NCI-H1048 (cell line): ENCODE results near the gene AKAP9.
"Not testable (repeated sequence)": the region's sequence is repeated elsewhere in the genome, so short reads cannot be mapped to it uniquely, and the experiment has no call there.

Experiments used
- DNase-seq: peaks from one replicate; lab custom pipeline; 2025; lab: John Stamatoyannopoulos, UW

The AKAP9 gene

DNA sequence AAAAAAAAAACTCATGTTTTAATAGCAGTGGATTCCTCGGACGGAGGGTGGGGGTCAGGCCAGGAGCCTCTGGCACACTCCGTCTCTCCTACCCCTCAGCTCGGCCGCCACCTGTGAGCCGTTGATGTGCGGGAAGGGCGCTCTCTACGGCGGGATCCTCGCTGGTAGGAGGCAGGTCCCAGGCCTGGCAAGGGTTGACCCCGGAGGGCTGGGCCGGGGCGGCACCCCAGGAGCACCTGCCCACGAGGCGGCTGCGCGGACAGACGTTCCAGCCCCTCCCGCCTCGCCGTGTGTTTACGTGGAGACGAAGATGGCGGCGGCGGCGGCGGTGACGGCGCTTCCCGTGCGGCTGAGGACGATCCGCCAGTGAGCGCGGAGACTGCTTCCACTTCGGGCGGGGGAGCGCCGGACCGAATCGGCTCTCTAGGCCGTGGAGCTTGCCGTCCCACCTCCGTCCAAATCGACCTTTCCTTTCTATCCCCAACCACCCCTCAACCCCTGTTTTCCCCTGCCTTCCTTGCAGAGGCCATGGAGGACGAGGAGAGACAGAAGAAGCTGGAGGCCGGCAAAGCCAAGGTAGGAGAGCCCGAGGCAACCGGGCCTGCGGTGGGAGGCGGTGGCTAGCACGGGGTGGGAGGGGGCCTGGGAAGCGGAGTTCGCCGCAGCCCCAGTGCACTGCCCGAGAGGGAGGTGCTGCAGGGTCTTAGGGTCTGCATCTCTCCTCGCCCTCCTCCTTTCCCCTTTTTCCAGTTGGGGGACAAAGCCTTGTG, at the start of gene AKAP9:
TSS of gene AKAP9 (plus strand) at position 291 of the 770 bp plus-strand sequence. CDS start at position 529, 238 bp downstream.
- peak; percentile 68 for DNase-seq

DNA sequence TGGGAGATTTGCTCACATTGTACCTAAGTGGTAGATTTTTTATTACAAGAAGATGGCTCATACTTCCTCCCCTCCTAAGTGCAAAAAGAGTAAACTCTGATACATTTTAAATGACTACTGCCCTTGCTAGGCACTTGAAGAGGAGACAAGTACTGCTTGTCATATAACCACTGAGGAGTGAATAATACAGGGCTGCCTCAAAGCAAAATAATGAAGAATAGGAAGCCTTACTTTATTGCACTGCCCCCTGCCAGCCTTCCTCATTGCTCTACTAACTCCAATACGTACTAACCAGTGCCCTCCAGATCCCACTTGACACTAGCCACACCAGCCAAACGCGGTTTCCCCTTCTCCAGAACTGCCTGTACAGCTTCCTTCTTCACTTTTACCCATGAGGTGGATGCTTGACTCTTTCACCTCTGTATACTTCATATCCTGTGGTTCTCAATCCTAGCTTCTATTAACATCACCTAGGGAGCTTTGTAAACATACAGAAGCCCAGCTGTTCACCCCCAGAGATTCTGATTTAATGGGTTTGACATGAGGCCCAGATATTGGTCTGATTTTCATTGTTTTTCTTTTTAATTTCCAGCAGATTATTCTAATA, 48.5 kb upstream of the AKAP9 start:
- no peak for DNase-seq

DNA sequence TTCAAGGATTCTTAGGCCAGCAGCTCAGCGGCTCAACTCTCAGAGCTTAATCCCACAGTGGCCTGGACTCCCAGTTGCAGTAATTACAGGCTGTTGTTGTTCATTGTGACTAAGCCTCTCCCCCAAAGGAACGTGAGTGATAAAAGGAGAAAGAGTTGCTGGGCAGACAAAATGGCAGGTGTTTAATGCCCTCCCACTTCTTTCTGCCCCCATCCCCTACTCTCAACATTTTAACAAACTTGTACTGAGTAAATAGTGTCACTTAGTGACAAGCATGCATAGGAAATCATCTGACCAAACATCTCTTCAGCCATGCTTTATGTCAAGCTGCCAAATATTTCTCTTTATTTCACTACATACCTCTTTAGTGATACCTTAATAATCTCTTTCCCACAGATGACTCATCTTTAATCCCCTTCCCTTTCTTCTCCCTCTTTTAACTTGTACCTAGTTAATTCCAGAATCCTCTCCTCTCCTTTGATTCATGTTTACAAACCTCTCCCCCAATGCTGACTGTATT, 47.8 kb upstream of the AKAP9 start:
- DNase-seq: no peak

DNA sequence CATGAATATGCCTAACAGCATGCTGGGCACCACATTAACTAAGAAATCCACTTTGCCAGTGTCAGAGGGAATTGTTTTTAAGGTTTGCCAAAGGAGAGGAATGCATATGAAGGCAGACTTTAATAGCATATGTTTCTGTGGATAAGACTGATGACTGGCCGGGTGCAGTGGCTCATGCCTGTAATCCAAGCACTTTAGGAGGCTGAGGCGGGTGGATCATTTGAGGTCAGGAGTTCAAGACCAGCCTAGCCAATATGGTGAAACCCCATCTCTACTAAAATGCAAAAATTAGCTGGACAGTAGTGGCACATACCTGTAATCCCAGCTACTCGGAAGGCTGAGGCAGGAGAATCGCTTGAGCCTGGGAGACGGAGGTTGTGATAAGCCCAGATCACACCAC, 47.0 kb upstream of the AKAP9 start:
- not testable (repeated sequence) for DNase-seq

DNA sequence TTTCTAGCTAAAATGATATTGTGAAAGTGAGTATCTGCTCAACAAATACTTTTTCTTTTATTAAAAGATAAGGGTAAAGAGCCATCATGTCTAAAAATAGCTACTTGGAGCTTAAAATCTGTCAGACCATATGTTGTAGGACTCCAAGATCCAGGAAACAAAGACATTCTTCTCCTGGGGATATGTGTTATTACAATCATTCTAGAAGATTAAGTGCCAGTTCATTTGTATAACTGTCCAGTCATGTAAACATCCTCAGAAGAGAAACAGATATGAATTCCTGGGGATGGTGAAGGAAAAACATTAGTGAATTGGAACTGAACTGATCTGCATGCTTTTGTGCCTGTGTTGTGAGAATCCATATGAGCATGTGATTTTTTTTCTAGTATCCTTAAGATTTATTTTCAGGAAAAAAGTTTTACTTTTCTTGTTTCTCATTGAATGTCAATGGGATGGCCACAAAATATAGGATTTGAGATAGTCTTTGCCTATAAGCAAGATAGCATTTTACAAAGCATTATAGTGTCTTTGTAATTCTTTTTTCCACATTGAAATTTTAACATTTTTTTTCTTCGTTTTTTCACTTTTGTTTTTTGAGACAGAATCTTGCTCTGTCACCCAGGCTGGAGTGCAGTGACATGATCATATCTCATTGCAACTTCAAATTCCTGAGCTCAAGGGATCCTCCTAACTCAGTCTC, 45.7 kb upstream of the AKAP9 start:
- no peak for DNase-seq

DNA sequence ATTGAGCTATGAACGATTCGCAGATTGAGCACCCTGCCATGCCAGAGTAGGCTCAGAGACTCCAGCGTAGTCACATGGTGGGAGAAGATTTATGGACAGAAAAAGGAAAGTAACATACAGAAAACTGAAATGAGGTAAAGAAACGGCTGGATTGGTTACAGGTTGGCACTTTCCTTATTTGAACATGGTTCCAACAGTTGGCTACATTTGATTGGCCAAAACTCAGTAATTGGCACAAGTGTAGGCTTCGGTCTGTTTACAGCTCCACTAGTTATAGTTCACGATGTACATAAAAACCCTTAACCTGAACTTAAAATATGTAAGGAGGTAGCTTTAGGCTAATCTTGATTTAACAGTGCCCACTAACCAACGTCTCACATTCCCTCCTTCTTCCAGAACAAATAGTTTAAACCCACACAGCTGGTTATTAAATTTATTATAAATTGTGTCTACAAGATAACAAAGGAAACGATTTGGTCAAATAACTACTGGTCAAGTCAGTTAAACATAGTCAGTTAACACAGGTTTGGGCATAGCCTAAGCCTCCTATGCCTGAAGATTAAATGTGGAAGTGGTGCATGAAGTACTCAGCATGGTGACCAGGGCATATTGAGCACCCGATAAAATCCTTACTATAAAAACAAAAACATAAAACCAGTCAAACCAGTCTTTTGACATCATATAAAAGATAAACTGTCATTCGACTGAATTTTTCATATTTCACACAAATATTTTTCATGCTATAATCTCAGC, 42.2 kb upstream of the AKAP9 start:
- no peak for DNase-seq

DNA sequence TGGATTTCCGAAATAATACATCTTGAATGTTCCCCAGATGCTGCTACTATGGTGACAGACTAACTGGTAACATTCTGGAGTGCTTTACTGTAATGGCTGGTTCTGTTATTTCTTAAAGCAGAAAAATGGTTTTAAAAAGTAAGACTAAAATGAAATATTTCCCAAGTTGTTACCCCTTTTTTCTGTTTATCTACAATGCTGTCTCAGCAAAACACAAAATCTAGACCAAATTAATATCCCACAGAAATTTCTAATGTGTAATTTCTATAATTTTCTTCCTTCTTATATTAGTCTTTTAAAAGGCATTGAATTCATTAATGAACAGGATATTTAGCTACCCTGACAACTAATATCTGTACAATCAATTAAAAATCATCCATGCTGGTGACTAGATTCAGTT, 41.1 kb upstream of the AKAP9 start:
- no peak for DNase-seq

DNA sequence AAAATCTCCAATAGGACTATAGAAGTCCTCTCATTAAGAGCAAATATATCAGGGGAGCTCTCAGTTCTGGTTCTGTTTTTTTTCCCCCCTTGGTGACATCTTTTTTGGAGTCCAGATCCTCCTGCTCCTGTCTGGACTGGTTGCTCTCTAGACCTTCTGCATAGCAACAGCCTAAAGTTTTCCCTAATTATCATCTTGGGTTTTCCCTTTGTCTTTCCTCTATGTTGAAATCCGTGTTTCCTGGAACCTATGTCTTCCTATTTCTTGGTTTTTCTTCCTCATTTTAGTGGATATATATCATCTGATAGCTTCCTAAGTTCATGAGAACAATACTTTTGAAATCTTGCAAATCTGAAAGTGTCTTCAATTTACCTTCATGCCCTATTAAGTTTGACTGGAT, 30.5 kb upstream of the AKAP9 start:
- no peak for DNase-seq

DNA sequence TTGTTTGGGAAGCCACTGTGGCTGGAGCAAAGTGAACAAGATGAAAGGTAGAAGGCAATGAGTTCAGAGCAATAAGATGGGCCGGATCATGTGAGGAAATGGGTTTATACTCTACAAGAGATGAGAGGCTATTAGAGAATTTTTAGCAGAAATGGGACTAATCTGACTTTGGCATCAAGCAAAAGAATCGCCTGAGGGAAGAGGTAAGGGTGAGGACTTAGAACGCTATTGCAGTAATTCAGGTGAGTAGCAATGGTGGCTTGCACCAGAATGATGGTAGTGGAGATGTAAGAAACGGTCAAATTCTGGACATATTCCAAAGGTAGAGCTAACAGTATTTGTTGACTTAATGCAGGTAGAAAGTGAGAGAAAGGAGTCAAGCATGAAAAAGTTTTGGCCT, 29.5 kb upstream of the AKAP9 start:
- DNase-seq: no peak

DNA sequence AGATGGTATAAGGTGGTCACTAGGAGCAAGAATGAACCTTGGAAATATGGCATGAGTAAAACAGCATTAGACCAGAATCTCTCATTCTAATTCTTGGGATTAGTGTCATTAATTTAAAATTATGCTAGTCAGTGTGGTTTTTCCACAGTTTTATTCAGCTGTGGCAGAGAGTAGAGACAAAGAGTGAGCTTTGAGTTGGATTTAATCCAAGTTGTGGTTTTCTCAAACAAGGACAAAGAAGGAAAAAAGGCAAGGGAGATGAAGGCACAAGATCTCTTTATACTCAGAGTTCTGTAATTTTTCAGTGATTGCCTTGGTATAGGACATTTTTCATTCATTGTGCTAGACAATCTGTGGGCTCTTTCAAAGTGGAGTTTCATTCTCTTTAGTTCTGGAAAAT, 28.2 kb upstream of the AKAP9 start:
- DNase-seq: no peak

DNA sequence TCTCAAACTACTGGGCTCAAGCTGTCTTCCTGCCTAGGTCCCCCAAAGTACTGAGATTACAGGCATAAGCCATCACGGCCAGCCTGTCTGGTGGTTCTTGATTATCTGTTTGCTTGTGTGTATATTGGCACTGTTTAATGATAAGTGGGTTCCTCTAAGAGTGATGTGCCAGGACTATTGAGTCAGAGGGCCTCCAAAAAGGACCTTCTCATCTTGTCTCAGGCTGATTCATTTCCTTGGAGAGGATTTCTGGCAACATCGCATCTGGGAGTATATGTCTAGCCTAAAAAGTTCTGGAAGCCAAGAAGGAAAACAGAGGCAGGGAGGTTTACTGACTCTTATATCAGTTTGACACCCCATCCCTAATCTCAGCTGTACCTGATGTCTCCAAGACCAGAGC, 27.1 kb upstream of the AKAP9 start:
- no peak for DNase-seq

DNA sequence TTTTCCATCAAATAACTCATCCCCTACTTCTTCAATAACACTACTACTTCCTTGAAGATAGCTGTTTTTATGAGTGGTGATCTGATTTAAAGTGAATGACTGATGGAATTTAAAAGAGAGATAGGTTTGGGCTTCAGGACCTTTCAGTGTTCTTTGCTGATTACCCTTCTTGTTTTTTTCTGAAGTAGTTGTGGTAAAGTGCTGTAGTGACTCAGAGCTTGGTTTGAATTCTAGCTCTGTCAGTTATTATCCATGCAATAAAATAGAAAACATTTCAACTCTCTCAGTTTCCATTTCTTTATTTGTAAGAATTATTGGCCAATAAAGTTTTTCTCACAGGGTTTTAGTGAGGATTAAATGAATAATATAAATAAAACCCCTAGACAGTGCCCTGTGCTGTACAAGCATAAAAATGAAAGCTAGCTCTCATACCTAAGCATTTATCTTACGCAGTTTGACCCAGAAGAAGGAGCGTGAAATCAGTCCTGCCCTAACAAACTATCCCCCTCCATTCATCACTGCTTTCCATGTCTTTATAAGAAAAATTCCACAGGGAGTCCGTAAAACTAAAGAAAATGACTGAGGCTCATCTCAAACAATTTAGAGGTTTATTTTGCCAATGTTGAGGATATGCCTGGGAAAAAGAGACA, 25.1 kb upstream of the AKAP9 start:
- no peak for DNase-seq

DNA sequence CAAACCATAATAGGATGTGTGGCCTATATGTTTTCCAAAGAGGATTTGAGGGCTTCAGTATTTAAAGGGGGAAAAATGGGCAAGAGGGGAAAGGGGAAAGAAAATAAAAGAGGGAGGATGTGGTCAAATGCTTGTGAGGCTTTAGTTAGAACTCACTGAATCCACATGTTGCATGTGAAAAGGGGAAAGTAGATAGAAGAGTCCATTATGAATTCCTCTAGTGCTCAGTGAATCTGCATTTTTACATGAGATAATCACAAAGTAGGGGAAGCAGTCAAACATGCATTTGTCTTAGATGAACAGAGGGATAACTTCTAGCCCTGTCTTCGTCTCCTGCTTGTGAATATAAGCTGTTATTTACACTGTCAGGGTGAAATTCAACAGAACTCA, 24.6 kb upstream of the AKAP9 start:
- DNase-seq: no peak

DNA sequence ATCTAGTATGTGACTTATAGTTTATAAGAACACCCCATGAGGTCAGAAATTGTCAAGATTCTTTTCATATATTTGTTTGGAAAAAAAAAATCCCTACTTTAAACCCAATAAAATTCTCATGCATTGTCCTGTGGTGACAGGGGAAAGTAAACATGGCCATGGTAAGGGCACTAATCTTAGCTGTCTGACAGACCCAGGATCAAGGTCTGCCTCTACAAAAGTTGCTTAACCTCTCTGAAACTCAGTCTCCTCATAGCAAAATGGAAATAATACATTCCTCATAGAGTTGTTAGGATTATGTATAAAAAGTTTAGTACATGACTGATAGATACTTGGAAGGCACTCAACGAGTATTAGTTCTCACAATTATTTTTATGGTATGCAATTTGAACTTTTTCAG, 22.3 kb upstream of the AKAP9 start:
- no peak for DNase-seq

DNA sequence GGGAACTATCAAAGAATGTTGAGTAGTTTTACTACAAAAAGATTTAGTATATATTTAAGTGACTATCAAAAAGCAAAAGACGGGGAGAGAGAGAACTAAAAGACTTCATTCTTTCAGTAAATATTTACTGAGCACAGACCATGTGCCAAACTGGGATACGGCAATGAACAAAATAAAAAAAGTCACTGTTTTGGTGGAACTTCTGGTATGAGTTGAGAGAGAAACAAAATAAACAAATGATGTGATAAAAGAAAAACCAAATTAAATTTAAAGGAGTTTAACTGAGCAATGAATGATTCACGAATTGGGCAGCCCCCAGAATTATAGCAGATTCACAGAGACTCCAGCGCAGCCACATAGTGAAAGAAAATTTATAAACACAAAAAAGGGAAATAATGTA, 17.8 kb upstream of the AKAP9 start:
- DNase-seq: no peak

DNA sequence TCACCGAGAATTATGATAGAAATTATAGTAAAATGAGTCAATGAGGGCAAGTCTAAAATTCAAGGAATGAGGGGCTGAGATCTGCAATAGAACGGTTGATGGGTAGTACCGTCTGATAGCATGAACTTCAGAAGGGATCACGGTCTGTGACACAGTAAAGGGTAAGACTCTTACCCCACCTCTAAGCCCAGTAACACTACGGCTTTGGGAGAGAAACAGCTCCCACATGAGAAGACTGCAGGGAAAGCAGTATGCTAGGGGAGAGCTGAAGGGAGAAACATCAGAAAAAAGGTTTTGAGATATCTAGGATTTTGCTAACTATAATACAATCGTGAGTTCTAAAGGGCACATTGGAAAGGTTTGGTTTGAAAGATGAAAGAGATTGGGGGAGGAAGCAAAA, 12.8 kb upstream of the AKAP9 start:
- DNase-seq: no peak

DNA sequence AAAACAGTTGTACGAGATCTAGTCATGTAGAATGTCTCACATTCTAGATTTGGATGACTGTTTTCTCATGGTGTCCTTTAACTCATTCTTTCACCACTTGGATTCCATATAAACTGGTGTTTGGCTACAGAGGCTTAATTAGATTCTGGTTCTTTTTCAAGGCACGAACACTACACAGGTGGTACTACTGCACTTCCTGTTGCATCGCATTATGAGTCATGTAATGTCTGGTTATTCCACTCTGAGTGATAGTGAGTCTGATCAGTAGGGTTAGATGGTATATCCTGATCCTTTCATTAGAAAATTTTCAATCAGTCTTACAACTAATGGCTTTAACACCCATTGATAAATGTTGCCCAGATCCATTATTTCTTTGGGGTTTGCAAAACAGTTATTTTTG, 11.2 kb upstream of the AKAP9 start:
- DNase-seq: no peak

DNA sequence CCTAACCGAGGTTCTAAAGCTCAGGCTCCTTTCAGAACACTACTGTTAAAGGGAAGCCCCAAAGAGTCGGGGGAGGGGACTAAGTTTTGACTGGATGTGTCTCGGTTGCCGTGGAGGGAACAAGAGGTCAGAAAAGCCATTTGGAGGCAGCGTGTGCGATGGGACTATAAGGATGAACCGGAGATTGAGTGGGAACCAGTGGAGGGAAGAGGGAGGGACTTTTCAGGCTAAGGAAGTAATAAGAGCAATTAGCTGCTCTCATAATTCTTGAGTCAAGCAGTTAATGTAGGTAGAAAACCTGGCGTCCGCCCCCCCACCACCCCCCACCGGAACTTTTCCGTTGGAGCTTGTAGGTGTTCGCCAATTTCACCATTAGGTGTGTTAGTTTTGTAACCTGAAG, 491 bp upstream of the AKAP9 start:
- DNase-seq: no peak

DNA sequence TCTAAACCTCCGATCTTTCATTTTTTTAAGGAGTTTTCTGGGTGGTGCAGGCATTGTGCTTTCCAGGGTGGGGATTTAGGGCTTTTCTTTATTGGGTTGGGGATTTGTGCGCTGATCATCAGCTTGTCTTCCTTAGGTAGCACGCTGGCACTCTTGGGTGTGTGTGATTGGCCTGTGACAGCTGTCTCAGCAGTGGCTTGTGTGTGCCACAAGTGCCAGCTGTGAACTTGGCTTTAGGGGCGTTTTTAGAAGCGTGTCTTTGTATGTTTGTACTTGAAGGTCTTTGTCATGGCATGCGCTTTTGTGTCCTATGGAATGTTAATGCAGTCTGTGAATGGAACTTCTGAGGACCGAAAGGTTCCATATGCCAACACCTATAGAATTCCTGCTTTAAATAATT, 788 bp downstream of the AKAP9 start:
- DNase-seq: no peak

DNA sequence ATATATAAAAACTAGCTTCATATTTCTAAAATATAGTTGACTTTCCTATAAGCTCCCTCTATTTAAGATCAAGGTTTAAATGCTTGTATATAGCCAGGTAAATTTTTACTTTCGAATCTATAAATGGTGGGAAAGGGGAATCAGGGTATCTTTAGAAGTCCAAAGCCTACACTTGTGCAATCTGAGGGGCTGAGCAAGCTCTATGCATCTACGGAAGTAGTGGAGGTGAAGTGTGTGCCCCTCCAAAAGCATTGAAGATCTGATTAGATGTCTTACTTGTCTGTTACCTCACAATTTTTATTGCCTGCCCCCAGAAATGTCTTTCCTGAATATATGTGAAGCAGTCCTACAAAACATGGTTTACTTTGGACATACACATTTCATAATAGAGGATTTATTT, 1.6 kb downstream of the AKAP9 start:
- DNase-seq: no peak

DNA sequence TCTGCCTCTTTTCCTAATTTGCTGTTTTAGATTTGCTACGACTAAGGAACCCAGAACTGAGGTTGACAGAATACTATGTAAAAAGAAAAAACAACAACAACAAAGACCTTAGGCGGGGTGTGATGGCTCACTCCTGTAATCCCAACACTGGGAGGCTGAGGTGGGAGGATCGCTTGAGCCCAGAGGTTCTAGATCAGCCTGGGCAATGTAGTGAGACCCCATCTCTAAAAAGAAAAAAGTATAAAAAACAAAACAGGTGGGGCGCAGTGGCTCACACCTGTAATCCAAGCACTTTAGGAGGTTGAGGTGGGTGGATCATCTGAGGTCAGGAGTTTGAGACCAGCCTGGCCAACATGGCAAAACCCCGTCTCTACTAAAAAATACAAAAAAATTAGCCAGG, 4.3 kb downstream of the AKAP9 start:
- not testable (repeated sequence) for DNase-seq

DNA sequence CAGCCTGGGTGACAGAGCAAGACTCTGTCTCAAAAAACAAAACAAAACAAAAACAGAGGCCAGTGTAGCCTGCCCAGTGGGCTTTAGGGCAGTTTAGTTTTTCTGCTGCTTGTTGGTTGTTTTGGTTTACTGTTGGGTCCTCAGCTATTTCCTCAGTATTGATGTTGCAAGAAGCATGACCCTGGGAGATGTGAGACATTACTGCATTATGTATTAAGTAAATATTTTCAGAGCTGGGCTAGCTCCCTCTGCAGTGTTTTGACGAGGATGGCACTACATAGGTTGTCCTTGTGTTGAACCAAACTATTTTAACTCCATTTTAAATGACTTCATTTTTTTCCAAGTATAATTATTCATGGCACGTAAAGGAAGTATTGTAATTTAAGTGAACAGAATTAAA, 4.8 kb downstream of the AKAP9 start:
- DNase-seq: no peak
